Cardiac muscle cell (in vitro differentiated cells and primary cell): ENCODE results near the gene KRCC1. TPM values are rescaled to one million over a fixed set of nuclear protein-coding genes. Genes with fewer than 3 reads are reported as not detected.

ENCODE experiments used
- DNase-seq, 2 donors: peaks; one replicate each; pipeline versions ENCODE4 v3.0.0 to v3.0.0-alpha.2; 2010 to 2017; ENCODE audit warnings: low read depth in 1 of 2, low spot score in 1 of 2
- H3K27ac ChIP-seq: fragments of 200-600 bp; sonication (generic); 2 replicates; pipeline ENCODE4 v1.5.1; 2016
- H3K27me3 ChIP-seq: fragments of 200-600 bp; sonication (generic); 2 replicates; pipeline ENCODE4 v1.6.0; 2016; ENCODE audit warnings: control low read depth
- H3K36me3 ChIP-seq: fragments of 200-600 bp; sonication (generic); 2 replicates; pipeline ENCODE4 v1.5.1; 2016; ENCODE audit warnings: control low read depth
- H3K4me1 ChIP-seq: fragments of 200-600 bp; sonication (generic); 2 replicates; pipeline ENCODE4 v1.8.1; 2017; ENCODE audit warnings: low read depth, mild to moderate bottlenecking, mixed run types
- H3K4me3 ChIP-seq: fragments of 200-600 bp; sonication (generic); 2 replicates; pipeline ENCODE4 v1.5.1; 2016; ENCODE audit warnings: mild to moderate bottlenecking
- H3K9me3 ChIP-seq: fragments of 200-600 bp; sonication (generic); 2 replicates; pipeline ENCODE4 v1.5.1; 2017; ENCODE audit warnings: low read depth, mild to moderate bottlenecking, control low read depth
- CTCF ChIP-seq: IDR thresholded peaks from 2 replicates; pipeline ENCODE4 v1.5.1; 2012; ENCODE audit warnings: low read depth, mild to moderate bottlenecking, low read length
- polyA plus RNA-seq: library from polyadenylated mRNA; unstranded; fragments of >200 nt; fragmentation: Nextera tagmentation; extraction: Ambion mirVana; gene quantifications from 2 replicates; pipeline ENCODE4 v1.2.1, GENCODE V29; 2016
- total RNA-seq: library from RNA; depleted of rRNA; stranded (reverse); fragments of >200 nt; gene quantifications from 2 replicates; pipeline ENCODE4 v1.2.3, GENCODE V29; 2016

Gene KRCC1
- total and polyA plus RNA-seq, 2 experiments from 2014 or later = 26.5 to 26.6 TPM

- Histone ChIP-seq H3K9me3 (no peaks in the 10 kb centered on the region), H3K27ac (peak overlapping the region; percentile 98), H3K27me3 (no peaks in the 10 kb centered on the region), H3K4me3 (no peak overlapping the region), H3K36me3 (peaks cover 5% of the 10 kb centered on the region), H3K4me1 (peaks cover 71% of the 10 kb centered on the region)
- TF ChIP-seq CTCF = no peak
- no peak for DNase-seq
Observed at GRCh38 chr2:88078643-88079172, 23.1 kb upstream of the KRCC1 start.

GRCh38 chr2:88077080-88077479 is 21.5 kb upstream of the KRCC1 start:
- Histone ChIP-seq H3K27ac (peak overlapping the region; percentile 98), H3K27me3 (no peaks in the 10 kb centered on the region), H3K4me3 (no peak overlapping the region), H3K9me3 (no peaks in the 10 kb centered on the region), H3K4me1 (peaks cover 63% of the 10 kb centered on the region), H3K36me3 (peaks cover 5% of the 10 kb centered on the region)
- no peak for TF ChIP-seq CTCF
- DNase-seq = peak in 1 of 2 donors; percentile 88

- no peak overlapping the region for H3K4me3 ChIP-seq
- peaks cover 5% of the 10 kb centered on the region for H3K36me3 ChIP-seq
- H3K4me1 ChIP-seq = peaks cover 52% of the 10 kb centered on the region
- peak in 1 of 2 donors; percentile 80 for DNase-seq
- H3K27ac ChIP-seq = peak overlapping the region; percentile 98
- no peaks in the 10 kb centered on the region for H3K9me3 ChIP-seq
- no peaks in the 10 kb centered on the region for H3K27me3 ChIP-seq
- TF ChIP-seq CTCF = no peak
Observed at GRCh38 chr2:88074854-88075292, 19.3 kb upstream of the KRCC1 start.

GRCh38 chr2:88074150-88074549 is 18.6 kb upstream of the KRCC1 start:
- no peaks in the 10 kb centered on the region for H3K9me3 ChIP-seq
- H3K4me3 ChIP-seq = no peak overlapping the region
- H3K27me3 ChIP-seq = no peaks in the 10 kb centered on the region
- H3K27ac ChIP-seq = peak overlapping the region; percentile 98
- no peak for TF ChIP-seq CTCF
- H3K36me3 ChIP-seq = peaks cover 5% of the 10 kb centered on the region
- no peak for DNase-seq
- H3K4me1 ChIP-seq = peaks cover 49% of the 10 kb centered on the region

- Histone ChIP-seq H3K27me3 (no peaks in the 10 kb centered on the region), H3K27ac (peak overlapping the region; percentile 87), H3K4me3 (peak overlapping the region; percentile 82), H3K9me3 (no peaks in the 10 kb centered on the region), H3K36me3 (peaks cover 2% of the 10 kb centered on the region), H3K4me1 (peaks cover 24% of the 10 kb centered on the region)
- TF ChIP-seq CTCF = no peak
- peak in 1 of 2 donors; percentile 66 for DNase-seq
Observed at GRCh38 chr2:88071365-88071764, 15.8 kb upstream of the KRCC1 start.
